SIG-M5 treated with dmso at 0.1 percent for 504 hours (cell line): ENCODE data around the gene LMTK3.

Experiments
- DNase-seq: peaks from one replicate; lab custom pipeline; 2025; ENCODE audit not compliant: unreplicated experiment; lab: John Stamatoyannopoulos, UW

LMTK3 gene, protein sequence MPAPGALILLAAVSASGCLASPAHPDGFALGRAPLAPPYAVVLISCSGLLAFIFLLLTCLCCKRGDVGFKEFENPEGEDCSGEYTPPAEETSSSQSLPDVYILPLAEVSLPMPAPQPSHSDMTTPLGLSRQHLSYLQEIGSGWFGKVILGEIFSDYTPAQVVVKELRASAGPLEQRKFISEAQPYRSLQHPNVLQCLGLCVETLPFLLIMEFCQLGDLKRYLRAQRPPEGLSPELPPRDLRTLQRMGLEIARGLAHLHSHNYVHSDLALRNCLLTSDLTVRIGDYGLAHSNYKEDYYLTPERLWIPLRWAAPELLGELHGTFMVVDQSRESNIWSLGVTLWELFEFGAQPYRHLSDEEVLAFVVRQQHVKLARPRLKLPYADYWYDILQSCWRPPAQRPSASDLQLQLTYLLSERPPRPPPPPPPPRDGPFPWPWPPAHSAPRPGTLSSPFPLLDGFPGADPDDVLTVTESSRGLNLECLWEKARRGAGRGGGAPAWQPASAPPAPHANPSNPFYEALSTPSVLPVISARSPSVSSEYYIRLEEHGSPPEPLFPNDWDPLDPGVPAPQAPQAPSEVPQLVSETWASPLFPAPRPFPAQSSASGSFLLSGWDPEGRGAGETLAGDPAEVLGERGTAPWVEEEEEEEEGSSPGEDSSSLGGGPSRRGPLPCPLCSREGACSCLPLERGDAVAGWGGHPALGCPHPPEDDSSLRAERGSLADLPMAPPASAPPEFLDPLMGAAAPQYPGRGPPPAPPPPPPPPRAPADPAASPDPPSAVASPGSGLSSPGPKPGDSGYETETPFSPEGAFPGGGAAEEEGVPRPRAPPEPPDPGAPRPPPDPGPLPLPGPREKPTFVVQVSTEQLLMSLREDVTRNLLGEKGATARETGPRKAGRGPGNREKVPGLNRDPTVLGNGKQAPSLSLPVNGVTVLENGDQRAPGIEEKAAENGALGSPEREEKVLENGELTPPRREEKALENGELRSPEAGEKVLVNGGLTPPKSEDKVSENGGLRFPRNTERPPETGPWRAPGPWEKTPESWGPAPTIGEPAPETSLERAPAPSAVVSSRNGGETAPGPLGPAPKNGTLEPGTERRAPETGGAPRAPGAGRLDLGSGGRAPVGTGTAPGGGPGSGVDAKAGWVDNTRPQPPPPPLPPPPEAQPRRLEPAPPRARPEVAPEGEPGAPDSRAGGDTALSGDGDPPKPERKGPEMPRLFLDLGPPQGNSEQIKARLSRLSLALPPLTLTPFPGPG (N-terminal part only)

DNA sequence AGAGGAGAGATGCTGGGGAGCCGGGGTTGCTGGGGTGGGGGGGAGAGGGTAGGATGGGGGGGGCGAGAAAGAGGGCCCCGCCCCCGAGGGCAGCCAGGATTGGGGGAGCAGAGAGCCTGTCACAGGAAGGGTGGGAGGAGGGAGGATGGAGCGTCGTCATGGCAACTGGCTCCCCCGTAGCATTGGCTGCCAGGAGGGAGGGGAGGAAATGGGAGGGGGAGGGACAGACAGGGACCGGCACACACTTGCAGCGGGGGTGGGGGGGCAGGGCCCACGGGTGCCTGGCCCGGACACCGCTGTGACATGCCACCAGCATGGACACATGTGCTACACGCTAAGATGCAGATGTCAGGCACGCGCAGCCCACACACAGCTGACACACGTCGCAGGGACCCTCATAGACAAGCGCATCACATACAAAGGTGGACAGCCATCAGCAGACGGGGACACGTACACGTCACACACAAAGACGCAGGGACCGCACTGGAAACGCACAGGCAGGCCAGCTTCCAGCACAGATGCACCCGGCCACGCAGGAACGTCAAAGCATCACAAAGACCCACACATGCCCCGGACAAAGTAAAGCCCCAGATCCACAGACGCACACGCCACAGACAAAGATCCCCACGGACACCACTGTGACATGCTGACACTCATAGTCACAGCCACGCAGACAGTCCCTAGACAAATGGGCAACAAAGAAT, at the start of gene LMTK3:
TSS of gene LMTK3 (minus strand) at position 36 of the 704 bp plus-strand sequence. CDS start 259 bp downstream, outside the sequence.
- no peak for DNase-seq

- DNase-seq = no peak
These were observed 49.8 kb upstream of the LMTK3 start for GRCh38 chr19:48561412-48561811.

- DNase-seq = no peak
These were observed 48.5 kb upstream of the LMTK3 start for GRCh38 chr19:48560095-48560530.

GRCh38 chr19:48558018-48558684, 46.5 kb upstream of the LMTK3 start:
- no peak for DNase-seq

DNA sequence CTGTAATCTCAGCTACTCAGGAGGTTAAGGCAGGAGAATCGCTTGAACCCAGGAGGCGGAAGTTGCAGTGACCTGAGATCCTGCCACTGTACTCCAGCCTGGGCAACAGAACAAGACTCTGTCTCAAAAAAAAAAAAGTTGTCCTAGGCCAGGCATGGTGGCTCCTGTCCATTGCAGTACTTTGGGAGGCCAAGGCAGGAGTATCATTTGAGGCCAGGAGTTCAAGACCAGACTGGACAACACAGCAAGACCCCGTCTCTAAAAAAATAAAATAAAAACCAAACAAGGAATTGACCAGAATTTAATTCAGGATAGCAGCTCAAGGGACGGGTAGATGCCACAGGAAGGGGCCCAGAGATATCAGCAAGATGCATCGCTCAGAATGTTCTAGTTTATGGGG, 45.2 kb upstream of the LMTK3 start:
- no peak for DNase-seq

DNA sequence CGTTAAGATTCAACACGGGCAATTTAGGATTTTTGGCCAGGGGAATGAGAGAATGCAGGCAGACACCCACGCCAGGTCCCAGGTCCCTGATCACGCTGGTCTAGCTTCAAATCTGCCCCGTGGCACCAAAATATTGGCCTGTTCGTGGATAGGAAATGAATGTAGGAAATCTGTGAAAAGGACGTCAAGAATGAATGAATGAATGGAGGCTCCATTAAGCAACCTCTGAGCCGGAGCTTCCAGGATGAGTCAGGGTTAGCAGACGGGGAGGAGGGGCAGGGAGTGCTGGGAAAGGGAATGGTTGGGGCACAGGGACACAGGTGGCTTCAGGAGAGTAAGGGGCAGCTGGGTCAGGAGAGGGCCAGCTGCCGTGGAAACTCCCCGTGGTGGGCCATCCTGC, 44.5 kb upstream of the LMTK3 start:
- DNase-seq = no peak

DNA sequence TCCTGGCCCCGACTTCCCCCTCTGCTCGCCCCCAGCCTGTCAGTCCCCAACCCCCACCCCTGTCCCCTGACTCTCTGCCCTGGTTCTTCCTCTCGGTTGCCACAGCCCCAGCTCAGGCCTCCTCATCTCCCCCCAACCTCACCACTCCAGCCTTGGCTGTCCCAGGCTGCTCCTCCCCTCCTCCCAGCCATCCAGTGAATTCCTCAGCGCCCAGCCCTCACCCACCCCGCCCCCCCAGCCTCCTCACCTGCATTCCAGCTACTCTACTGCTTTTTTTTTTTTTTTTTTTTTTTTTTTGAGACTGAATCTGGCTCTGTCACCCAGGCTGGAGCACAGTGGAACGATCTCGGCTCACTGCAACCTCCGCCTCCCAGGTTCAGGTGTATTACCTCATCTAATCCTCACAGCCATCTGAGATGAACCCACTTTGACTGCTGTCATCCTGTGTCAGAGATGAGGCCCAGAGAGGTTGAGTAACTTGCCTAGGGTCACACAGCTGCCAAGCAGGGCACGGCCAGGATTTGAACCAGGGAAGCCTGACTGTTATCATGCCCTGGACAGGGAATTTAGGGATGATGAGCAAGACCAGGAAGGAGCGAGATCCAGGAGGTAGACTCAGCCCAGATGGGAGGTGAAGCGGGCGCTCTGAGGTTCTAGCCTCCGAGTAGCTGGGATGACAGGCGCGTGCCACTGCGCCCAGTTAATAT, 42.9 kb upstream of the LMTK3 start:
- DNase-seq = peak; percentile 28

DNA sequence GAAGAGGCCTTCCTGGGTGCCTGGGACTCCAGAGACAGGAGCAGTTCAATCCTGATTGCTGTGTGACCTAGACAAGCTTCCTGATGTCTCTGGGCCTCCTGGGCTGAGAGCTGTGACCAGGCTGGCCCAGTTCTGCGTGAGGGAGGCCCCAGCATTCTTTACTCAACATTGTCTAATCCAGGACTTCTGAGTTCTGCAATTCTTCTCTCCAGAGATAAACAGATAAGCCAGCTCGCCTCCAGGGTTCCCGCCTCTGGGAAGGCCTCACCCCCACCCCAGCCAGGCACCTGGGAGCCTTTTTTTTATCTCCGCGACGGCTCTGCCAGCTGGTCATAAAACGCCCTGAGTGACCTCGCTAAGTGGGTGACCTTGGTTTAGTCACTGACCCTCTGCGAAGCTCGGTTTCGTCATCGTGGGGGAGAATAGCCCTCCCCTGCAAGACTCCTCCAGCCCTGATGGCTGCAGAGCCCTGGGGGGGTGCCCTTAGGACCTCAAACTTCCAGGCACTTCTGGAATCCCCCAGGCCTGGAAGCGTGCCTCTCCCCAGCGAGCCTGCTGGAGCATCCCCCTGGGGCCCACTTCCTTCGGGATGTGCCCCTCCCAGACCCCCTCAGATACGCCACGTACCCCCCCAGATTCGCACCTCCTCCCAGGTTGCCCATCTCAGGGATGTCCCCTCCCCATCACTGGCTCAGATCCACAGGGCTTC, 42.2 kb upstream of the LMTK3 start:
- DNase-seq = peak; percentile 55

- no peak for DNase-seq
These were observed 41.0 kb upstream of the LMTK3 start for GRCh38 chr19:48552406-48553322.

GRCh38 chr19:48551437-48552302, 40.0 kb upstream of the LMTK3 start, which contains the start of gene SULT2B1:
Gene SULT2B1, plus strand, starts transcription at chr19:48552172. Its CDS starts 81 bp downstream, at chr19:48552253.
- peak; percentile 52 for DNase-seq

GRCh38 chr19:48549380-48549779, 37.7 kb upstream of the LMTK3 start:
- DNase-seq = no peak

DNA sequence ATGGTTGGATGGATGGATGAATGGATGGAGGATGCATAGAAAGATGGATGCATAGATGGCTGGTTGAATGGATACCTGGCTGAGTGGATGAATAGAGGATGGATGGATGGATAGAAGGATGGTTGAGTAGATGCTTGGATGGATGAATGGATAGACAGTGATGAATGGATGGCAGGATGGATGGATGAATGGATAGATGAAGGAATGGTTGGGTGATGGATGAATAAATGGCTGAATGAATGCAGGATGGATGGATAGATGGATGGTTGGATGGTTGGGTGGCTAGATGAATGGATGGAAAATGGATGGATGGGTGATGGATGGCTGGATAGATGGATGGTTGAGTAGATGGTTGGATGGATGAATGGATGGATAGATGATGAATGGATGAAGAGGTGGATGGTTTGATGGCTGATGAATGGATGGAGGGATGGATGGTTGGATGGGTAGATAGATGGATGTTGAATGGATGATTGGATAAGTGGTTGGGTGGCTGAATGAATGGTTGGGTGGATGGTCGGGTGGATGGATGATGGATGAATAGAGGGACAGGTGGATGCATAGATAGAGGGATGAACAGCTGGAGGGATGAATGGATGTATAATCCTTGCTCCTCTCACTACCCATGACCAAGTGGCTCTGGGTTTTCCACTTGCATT, 36.7 kb upstream of the LMTK3 start:
- DNase-seq = no peak

DNA sequence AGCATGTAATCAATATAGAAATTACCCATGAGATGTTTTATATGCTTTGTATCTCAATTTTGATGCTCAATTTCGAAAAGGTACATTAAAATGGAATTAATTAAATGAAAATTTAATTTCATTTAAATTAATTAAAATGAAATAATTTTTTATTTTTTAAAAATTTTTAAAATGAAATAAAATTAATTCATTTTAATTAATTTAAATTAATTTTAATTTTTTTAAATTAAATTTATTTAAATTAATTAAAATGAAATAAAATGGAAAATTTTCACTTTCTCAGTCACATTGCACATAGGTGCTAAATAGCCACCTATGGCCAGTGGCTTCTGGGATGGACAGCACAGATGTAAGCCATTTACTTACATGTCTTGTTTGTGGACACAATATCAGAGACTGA, 36.1 kb upstream of the LMTK3 start:
- DNase-seq = no peak

- DNase-seq = no peak
These were observed 33.5 kb upstream of the LMTK3 start for GRCh38 chr19:48544856-48545750.

DNA sequence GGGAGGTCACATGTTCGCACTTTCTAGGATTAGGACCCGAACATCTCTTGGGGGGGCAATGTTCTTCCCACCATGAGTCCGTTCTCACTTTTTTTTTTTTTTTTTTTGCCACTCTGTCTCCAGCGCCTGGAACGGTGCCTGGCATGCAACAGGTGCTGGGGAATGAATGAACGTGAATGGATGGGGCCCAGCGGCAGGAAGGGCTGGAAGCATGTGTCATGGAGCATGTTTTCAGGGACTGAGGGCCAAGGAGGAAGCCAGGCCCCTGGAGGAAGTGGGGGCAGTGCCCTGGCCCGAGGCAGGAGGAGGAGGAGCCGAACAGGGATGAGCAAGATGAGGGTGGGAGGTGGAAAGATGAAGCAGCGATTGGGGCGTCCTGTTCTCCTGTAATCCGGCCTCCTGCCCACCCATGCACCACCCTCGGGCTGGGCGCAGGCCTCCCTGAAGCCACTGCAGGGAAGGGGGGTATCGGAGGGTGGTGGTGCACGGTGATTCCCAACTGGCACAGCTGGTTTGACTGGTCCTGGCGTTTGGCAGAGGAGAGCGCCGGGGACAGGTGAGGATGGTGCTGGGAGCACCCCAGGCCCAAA, 31.6 kb upstream of the LMTK3 start:
- peak; percentile 53 for DNase-seq
